ENCODE data around the gene USO1. TPM values are rescaled to one million over a fixed set of nuclear protein-coding genes. Genes with fewer than 3 reads are reported as not detected.
A peak's percentile ranks its signal among the peaks of the same experiment; 100 is the strongest.

Gene USO1
- total and polyA plus RNA-seq, 2 of the 13 experiments (the other 11 are each of a cell fraction or from before 2014, with no cell fraction given): 52.2 to 87.7 TPM

DNA sequence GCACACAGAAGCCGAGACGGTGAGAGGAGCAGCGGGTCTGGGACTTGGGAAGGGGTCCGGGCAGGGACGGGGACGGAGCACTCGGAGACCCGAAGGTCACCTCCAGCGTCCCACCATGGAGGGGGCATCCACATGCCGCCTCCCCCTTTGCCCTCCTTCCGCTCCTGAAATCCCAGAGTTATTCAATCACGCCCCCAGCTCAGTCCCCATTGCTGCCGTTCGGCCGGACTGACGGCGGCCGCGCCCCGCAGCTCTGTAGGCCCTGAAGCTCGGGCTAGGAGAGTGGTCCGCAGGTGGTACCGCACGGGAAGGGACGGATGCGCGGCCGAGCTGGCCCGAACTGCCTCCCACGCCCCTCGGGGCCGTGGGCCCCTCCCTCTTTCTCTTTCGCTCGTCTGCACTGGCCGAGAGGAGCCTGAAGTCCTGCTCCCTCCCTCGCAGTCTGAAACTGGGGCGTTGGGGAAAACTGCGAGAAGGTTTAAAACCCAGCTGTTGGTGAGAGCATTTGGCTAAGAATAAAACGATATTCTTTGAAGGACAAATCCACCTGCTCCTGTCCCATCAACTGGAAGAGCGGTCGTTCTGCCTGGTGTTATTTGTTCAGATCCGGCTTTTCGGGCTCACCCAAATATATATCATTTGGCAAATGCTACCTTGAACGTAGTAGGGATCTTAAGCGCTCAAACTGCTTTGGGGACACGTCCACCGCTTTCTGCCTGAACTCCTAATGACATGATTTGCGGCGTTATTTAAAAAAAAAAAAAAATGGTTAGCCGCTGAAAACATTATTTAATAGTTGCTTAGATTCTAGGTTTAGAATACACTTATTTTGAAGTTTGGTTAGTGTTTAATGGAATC lies 719 bp downstream of the USO1 start (continued):
- TF ChIP-seq, protein P1, sequence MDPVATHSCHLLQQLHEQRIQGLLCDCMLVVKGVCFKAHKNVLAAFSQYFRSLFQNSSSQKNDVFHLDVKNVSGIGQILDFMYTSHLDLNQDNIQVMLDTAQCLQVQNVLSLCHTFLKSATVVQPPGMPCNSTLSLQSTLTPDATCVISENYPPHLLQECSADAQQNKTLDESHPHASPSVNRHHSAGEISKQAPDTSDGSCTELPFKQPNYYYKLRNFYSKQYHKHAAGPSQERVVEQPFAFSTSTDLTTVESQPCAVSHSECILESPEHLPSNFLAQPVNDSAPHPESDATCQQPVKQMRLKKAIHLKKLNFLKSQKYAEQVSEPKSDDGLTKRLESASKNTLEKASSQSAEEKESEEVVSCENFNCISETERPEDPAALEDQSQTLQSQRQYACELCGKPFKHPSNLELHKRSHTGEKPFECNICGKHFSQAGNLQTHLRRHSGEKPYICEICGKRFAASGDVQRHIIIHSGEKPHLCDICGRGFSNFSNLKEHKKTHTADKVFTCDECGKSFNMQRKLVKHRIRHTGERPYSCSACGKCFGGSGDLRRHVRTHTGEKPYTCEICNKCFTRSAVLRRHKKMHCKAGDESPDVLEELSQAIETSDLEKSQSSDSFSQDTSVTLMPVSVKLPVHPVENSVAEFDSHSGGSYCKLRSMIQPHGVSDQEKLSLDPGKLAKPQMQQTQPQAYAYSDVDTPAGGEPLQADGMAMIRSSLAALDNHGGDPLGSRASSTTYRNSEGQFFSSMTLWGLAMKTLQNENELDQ (CRISPR knock-in tag; IDR thresholded peaks at IDR 0.05; ENCODE audit: borderline replicate concordance): no peak
- TF ChIP-seq, protein P2, sequence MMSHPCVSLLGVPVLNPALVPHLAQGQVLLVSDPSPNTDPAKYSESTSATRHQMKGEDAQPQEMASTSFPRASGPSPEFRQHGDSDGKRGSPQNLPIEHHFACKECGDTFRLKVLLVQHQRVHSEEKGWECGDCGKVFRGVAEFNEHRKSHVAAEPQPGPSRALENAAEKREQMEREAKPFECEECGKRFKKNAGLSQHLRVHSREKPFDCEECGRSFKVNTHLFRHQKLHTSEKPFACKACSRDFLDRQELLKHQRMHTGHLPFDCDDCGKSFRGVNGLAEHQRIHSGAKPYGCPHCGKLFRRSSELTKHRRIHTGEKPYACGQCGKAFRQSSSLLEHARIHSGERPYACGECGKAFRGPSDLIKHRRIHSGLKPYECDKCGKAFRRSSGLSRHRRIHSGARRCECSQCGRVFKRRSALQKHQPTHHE (CRISPR knock-in tag; IDR thresholded peaks at IDR 0.05; ENCODE audit: borderline replicate concordance): no peak
- TF ChIP-seq CENPT (CRISPR knock-in tag; IDR thresholded peaks at IDR 0.05; ENCODE audit: low read depth) (no peak), ZNF383 (CRISPR knock-in tag; IDR thresholded peaks at IDR 0.05; ENCODE audit: borderline replicate concordance) (no peak), SYNCRIP (IDR thresholded peaks at IDR 0.05; ENCODE audit: insufficient read depth, low read depth, low read length) (no peak), ZNF552 (CRISPR knock-in tag; IDR thresholded peaks at IDR 0.05; ENCODE audit: borderline replicate concordance) (peak; percentile 45; the same call in 1 of the 2 replicates), GTF2F1 (IDR thresholded peaks at IDR 0.05; ENCODE audit: low read length) (no peak), TRIM24 (CRISPR knock-in tag; IDR thresholded peaks at IDR 0.05) (no peak), ATM (IDR thresholded peaks at IDR 0.05; ENCODE audit: borderline replicate concordance) (no peak), ZNF274 (CRISPR knock-in tag; IDR thresholded peaks at IDR 0.05) (peak; percentile 0; the same call in 1 of the 2 replicates), ETV6 (CRISPR knock-in tag; conservative IDR thresholded peaks at IDR 0.05) (no peak), ZNF235 (CRISPR knock-in tag; IDR thresholded peaks at IDR 0.05; ENCODE audit: borderline replicate concordance) (no peak), ZNF550 (CRISPR knock-in tag; IDR thresholded peaks at IDR 0.05; ENCODE audit: borderline replicate concordance) (no peak), NFE2L2 (IDR thresholded peaks at IDR 0.05; ENCODE audit: low read length) (no peak), ZNF556 (CRISPR knock-in tag; IDR thresholded peaks at IDR 0.05; ENCODE audit: borderline replicate concordance) (no peak; the same call in 1 of the 2 replicates), ZNF501 (CRISPR knock-in tag; IDR thresholded peaks at IDR 0.05) (no peak), AHR (CRISPR knock-in tag; IDR thresholded peaks at IDR 0.05) (0 out of 2 replicates have a peak, but pooled peaks have one; percentile 37), ZNF619 (CRISPR knock-in tag; IDR thresholded peaks at IDR 0.05) (no peak)
- TF ChIP-seq, protein P3, sequence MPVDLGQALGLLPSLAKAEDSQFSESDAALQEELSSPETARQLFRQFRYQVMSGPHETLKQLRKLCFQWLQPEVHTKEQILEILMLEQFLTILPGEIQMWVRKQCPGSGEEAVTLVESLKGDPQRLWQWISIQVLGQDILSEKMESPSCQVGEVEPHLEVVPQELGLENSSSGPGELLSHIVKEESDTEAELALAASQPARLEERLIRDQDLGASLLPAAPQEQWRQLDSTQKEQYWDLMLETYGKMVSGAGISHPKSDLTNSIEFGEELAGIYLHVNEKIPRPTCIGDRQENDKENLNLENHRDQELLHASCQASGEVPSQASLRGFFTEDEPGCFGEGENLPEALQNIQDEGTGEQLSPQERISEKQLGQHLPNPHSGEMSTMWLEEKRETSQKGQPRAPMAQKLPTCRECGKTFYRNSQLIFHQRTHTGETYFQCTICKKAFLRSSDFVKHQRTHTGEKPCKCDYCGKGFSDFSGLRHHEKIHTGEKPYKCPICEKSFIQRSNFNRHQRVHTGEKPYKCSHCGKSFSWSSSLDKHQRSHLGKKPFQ (CRISPR knock-in tag; IDR thresholded peaks at IDR 0.05; ENCODE audit: insufficient replicate concordance): peak; percentile 36
- TF ChIP-seq, protein P4, sequence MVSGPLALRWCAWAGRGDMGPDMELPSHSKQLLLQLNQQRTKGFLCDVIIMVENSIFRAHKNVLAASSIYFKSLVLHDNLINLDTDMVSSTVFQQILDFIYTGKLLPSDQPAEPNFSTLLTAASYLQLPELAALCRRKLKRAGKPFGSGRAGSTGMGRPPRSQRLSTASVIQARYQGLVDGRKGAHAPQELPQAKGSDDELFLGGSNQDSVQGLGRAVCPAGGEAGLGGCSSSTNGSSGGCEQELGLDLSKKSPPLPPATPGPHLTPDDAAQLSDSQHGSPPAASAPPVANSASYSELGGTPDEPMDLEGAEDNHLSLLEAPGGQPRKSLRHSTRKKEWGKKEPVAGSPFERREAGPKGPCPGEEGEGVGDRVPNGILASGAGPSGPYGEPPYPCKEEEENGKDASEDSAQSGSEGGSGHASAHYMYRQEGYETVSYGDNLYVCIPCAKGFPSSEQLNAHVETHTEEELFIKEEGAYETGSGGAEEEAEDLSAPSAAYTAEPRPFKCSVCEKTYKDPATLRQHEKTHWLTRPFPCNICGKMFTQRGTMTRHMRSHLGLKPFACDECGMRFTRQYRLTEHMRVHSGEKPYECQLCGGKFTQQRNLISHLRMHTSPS (CRISPR knock-in tag; IDR thresholded peaks at IDR 0.05; ENCODE audit: low read depth): 0 out of 2 replicates have a peak, but pooled peaks have one; percentile 30
